Tibial nerve (tissue), 4 donors: Measurements from ENCODE around the gene FUT6.

ENCODE experiments used
- EP300 ChIP-seq, 2 donors: sonication (generic); formaldehyde crosslinking; IDR thresholded peaks; one replicate each; pipeline ENCODE4 v1.6.1; 2017; ENCODE audit warnings: antibody characterized with exemption in 2 of 2, mild to moderate bottlenecking in 1 of 2
- POLR2A ChIP-seq, 2 donors: fragments of 450-650 bp; IDR thresholded peaks; one replicate each; pipeline ENCODE4 v1.6.1; 2017; ENCODE audit warnings: antibody characterized with exemption in 2 of 2, mild to moderate bottlenecking in 2 of 2, moderate library complexity in 2 of 2
- TF ChIP-seq, protein P1 (sequence below), 5 experiments: fragments of 200-600 bp in 3 of 5; fragments of 450-650 bp in 2 of 5; sonication (generic) in 3 of 5; IDR thresholded peaks; one replicate each; pipeline ENCODE4 v1.5.1; 2016 to 2019; ENCODE audit warnings: antibody characterized with exemption in 5 of 5, mild to moderate bottlenecking in 3 of 5, moderate library complexity in 2 of 5

GRCh38 chr19:5864013-5864720 is 24.7 kb upstream of the FUT6 start:
- TF ChIP-seq, protein P1, sequence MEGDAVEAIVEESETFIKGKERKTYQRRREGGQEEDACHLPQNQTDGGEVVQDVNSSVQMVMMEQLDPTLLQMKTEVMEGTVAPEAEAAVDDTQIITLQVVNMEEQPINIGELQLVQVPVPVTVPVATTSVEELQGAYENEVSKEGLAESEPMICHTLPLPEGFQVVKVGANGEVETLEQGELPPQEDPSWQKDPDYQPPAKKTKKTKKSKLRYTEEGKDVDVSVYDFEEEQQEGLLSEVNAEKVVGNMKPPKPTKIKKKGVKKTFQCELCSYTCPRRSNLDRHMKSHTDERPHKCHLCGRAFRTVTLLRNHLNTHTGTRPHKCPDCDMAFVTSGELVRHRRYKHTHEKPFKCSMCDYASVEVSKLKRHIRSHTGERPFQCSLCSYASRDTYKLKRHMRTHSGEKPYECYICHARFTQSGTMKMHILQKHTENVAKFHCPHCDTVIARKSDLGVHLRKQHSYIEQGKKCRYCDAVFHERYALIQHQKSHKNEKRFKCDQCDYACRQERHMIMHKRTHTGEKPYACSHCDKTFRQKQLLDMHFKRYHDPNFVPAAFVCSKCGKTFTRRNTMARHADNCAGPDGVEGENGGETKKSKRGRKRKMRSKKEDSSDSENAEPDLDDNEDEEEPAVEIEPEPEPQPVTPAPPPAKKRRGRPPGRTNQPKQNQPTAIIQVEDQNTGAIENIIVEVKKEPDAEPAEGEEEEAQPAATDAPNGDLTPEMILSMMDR (IDR thresholded peaks at IDR 0.05): no peak
- TF ChIP-seq EP300 (IDR thresholded peaks at IDR 0.05): no peak
- no peak for TF ChIP-seq POLR2A (IDR thresholded peaks at IDR 0.05)
